ENCODE measurements around the gene KIAA0753.
"Not testable (repeated sequence)": the region's sequence is repeated elsewhere in the genome, so short reads cannot be mapped to it uniquely, and the experiment has no call there.

DNA sequence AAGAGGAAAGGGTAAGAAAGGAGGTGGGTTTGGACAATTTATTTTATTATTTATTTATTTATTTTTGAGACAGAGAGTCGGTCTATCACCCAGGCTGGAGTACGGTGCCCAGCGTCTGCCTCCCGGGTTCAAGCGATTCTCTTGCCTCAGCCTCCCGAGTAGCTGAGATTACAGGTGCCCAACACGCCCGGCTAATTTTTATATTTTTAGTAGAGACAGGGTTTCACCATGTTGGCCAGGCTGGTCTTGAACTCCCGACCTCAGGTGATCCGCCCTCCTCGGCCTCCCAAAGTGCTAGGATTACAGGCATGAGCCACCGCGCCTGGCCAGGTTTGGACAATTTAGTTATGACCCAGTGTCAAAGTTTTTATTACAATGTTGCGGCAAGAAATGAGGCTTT lies 22.7 kb upstream of the KIAA0753 start:
- TF ChIP-seq, protein P1, sequence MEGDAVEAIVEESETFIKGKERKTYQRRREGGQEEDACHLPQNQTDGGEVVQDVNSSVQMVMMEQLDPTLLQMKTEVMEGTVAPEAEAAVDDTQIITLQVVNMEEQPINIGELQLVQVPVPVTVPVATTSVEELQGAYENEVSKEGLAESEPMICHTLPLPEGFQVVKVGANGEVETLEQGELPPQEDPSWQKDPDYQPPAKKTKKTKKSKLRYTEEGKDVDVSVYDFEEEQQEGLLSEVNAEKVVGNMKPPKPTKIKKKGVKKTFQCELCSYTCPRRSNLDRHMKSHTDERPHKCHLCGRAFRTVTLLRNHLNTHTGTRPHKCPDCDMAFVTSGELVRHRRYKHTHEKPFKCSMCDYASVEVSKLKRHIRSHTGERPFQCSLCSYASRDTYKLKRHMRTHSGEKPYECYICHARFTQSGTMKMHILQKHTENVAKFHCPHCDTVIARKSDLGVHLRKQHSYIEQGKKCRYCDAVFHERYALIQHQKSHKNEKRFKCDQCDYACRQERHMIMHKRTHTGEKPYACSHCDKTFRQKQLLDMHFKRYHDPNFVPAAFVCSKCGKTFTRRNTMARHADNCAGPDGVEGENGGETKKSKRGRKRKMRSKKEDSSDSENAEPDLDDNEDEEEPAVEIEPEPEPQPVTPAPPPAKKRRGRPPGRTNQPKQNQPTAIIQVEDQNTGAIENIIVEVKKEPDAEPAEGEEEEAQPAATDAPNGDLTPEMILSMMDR (IDR thresholded peaks at IDR 0.05) = not testable (repeated sequence)
- not testable (repeated sequence) for TF ChIP-seq POLR2A (IDR thresholded peaks at IDR 0.05)

All from gastroesophageal sphincter (tissue), 3 donors.